Fibroblast of skin of abdomen (primary cell): ENCODE results near the gene SORCS3.

Experiments
- DNase-seq: peaks from one replicate; pipeline ENCODE4 v3.0.0-alpha.2; 2013

SORCS3 gene

GRCh38 chr10:105121743-105122142, 480.7 kb downstream of the SORCS3 start:
- no peak for DNase-seq

GRCh38 chr10:105128111-105128510, 487.0 kb downstream of the SORCS3 start:
- DNase-seq: no peak

- no peak for DNase-seq
Measured at GRCh38 chr10:105138358-105138757, 497.3 kb downstream of the SORCS3 start.

GRCh38 chr10:105139363-105139896, 498.3 kb downstream of the SORCS3 start:
- no peak for DNase-seq

- DNase-seq: no peak
Measured at GRCh38 chr10:105140600-105140999, 499.5 kb downstream of the SORCS3 start.

- no peak for DNase-seq
Measured at GRCh38 chr10:105145711-105146110, 504.6 kb downstream of the SORCS3 start.

GRCh38 chr10:105146436-105146835, 505.3 kb downstream of the SORCS3 start:
- peak; percentile 44 for DNase-seq

GRCh38 chr10:105148456-105148855, 507.4 kb downstream of the SORCS3 start:
- DNase-seq: no peak

- DNase-seq: peak; percentile 7
Measured at GRCh38 chr10:105148921-105149320, 507.8 kb downstream of the SORCS3 start.

GRCh38 chr10:105149371-105149891, 508.3 kb downstream of the SORCS3 start:
- DNase-seq: peak; percentile 56

GRCh38 chr10:105150259-105150880, 509.3 kb downstream of the SORCS3 start:
- DNase-seq: peak; percentile 51

- DNase-seq: no peak
Measured at GRCh38 chr10:105154736-105155135, 513.6 kb downstream of the SORCS3 start.

- no peak for DNase-seq
Measured at GRCh38 chr10:105159268-105159667, 518.2 kb downstream of the SORCS3 start.

- DNase-seq: no peak
Measured at GRCh38 chr10:105161149-105161548, 520.1 kb downstream of the SORCS3 start.

- DNase-seq: no peak
Measured at GRCh38 chr10:105161767-105162166, 520.7 kb downstream of the SORCS3 start.

GRCh38 chr10:105170521-105170920, 529.4 kb downstream of the SORCS3 start:
- no peak for DNase-seq

GRCh38 chr10:105171945-105172344, 530.9 kb downstream of the SORCS3 start:
- DNase-seq: no peak

- DNase-seq: peak; percentile 4
Measured at GRCh38 chr10:105181626-105182025, 540.5 kb downstream of the SORCS3 start.

GRCh38 chr10:105183536-105183935, 542.4 kb downstream of the SORCS3 start:
- DNase-seq: no peak

GRCh38 chr10:105185161-105185560, 544.1 kb downstream of the SORCS3 start:
- peak; percentile 9 for DNase-seq

GRCh38 chr10:105187243-105187642, 546.2 kb downstream of the SORCS3 start:
- DNase-seq: peak; percentile 18

GRCh38 chr10:105188737-105189462, 547.8 kb downstream of the SORCS3 start:
- DNase-seq: peak; percentile 85

GRCh38 chr10:105189463-105189800, 548.3 kb downstream of the SORCS3 start:
- peak; percentile 60 for DNase-seq

- DNase-seq: no peak
Measured at GRCh38 chr10:105192146-105192545, 551.1 kb downstream of the SORCS3 start.
